GM19238 (cell line): ENCODE data around the gene CPLX3.

Experiments
- DNase-seq: peaks from one replicate; pipeline ENCODE4 v3.0.0; 2011; ENCODE audit warnings: low spot score; ENCODE audit not compliant: insufficient read length

CPLX3 gene

DNA sequence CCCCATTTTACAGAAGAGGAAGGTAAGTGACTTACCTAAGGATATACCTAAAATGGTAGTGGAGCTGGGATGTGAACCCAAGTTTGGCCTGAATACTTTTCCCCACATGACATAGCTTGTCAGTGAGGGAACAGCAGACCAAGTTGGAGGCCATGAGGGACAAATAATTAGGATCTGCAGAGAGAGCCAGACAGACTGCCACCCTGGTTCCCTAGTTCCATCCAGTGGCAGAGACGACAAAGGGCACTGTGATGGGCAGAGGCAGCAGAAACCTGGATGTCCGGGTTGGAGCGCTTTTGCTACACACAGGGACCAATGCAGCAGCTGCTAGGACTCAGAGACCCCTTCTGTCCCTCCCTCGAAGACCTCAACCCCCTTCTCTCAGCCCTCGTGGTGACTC, 1.2 kb downstream of the CPLX3 start:
- DNase-seq, result no peak

DNA sequence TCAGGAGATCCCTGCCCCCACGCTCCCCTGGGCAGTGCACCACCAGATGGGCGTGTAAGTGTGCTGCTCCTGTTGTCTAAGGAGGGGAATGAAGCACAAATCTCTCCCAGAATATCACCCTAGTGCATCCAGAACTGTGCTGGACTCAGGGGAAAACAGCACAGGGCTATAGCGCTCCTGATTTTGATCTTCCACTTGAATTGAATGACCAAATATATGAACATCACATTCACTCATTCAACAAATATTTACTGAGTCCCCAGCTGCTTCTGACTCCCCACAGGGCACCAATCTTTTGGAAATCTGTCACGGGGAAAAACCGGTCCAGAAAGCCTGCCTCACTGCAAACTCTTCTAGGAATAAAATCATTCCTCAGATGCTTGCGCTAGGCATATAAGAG, 2.4 kb downstream of the CPLX3 start:
- DNase-seq, result no peak

DNA sequence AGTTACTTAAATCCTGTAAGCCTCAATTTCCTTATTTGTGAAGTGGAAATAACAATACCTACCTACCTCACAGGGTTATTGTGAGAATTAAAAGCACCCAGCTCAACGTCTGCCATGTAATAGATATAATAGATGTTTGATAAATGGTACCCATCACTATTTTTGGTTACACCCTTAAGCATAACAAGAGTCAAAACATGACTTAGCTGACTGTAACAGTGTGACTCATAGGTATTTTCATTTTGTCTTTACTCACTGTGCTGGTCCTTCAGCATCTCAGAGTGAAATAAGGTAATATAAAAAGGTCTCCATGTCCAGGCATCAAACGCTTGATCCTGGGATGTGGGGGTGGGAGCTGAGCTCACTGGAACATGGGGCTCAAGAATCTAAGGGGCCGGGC, 3.1 kb downstream of the CPLX3 start:
- DNase-seq, result no peak

DNA sequence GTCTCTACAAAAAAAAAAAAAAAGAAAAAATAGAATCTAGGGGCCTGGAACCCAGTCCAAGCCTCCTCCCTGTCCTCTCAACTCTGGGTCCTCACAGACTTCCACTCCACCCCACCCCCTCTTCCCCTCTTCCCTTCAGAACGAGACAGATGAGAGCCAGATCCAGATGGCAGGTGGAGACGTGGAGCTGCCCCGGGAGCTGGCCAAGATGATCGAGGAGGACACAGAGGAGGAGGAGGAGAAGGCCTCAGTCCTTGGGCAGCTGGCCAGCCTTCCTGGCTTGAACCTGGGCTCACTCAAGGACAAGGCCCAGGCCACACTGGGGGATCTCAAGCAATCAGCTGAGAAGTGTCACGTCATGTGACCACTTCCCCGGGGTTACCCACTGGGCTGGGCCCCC, 3.6 kb downstream of the CPLX3 start:
- DNase-seq, result no peak

DNA sequence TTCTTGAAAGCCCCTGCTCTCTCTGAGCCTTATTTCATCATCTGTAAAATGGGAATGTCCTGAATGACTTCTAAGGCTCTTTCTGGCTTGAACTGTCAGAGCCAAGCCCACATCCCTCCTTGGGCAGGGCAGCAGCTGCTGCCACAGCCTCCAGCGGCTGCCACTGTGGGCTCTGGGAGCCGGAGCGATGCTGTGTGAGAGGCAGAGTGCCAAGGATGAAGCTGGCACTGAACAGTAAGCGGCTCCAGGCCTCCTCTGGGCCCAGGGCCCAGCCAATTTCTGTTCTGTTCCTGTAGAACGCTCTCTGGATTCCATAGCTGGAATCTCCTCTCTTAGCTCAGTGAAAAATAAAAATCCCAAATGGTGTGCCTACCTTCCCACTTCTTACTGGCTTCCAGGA, 4.4 kb downstream of the CPLX3 start:
- no peak for DNase-seq

DNA sequence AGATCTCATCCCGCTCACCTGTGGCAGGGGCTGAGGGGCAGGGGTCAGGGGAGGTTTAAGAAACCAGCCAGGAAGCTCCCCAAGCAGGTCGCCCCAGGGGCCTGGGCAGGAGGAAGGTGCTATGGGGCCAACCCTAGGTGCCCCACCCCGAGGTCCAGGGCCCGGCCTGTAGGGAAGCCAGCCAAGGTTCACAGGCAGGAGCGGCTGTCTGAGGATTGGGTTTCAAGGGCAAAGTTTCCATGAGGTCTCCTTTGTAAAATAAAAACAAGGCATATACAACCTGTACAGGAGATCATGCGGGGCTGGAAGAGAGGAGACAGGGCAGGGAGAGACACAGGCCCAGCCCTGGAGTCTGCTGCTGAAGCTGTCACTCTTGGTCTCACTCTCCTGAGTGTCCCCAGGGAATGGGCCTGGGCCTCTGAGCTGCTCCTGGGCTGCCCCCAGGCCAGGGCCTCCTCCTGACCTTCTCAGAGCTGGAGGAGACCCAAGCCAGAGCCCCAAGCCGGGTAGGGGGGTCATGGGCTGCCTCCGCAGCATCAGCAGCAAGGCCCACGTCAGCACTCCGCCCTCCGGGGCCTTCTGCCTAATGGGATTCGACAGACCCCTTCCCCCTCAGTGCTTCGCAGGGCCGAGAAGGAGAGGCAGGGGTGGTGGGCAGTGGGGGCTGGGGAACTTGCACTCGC, 5.5 kb downstream of the CPLX3 start:
- no peak for DNase-seq

- no peak for DNase-seq
Measured at GRCh38 chr15:74832826-74833225, 6.4 kb downstream of the CPLX3 start.

- DNase-seq, result no peak
Measured at GRCh38 chr15:74833376-74834107, 7.1 kb downstream of the CPLX3 start.

DNA sequence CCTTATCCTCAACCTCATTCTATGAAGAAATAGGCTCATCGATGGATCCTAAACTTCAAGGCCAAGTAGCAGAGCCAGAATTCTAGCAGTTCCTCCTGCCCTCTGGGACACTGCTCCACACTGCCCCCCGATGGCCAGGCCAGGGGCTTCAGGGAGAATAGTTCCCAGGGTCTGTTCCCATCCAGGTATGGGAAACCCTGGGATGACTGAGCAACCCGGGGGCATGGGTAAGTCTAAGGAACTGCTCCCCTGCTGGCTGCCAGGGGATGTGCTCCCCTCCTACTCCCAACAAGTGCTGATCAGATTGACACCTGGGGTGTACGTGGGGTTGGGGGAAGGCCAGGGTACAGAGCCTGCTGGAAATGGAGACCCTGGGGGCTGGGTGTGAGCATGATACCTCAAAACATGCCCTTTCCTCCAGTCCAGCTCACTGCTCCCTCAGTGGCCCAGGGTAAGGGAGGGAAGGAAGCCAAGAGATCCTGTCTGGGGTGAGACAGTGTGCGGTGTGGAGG, 8.9 kb downstream of the CPLX3 start:
- peak; percentile 62 for DNase-seq

DNA sequence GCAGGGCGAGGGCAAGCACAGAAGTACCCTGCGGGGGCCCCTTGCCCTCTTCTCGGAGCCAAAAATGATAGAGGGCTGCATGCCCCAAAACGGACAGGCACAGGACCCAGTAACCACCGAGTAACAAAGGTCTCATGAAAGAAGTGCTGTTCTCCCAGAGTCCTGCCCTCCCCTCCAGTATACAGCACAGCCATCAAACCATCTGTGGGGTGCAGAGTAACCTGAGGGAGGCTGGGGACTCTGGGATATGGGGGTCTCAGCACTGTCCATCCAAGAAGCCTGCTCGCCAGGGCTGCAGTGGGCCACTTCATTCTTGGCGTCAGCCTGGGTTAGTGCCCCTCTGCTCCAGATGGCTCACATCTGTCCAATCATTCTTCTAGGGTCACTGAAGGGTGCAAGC, 10.4 kb downstream of the CPLX3 start:
- no peak for DNase-seq

- no peak for DNase-seq
Measured at GRCh38 chr15:74837482-74838136, 11.2 kb downstream of the CPLX3 start.

GRCh38 chr15:74838137-74838516, 11.7 kb downstream of the CPLX3 start:
- no peak for DNase-seq

GRCh38 chr15:74838746-74839525, 12.5 kb downstream of the CPLX3 start:
- no peak for DNase-seq

- no peak for DNase-seq
Measured at GRCh38 chr15:74839526-74840395, 13.3 kb downstream of the CPLX3 start.

DNA sequence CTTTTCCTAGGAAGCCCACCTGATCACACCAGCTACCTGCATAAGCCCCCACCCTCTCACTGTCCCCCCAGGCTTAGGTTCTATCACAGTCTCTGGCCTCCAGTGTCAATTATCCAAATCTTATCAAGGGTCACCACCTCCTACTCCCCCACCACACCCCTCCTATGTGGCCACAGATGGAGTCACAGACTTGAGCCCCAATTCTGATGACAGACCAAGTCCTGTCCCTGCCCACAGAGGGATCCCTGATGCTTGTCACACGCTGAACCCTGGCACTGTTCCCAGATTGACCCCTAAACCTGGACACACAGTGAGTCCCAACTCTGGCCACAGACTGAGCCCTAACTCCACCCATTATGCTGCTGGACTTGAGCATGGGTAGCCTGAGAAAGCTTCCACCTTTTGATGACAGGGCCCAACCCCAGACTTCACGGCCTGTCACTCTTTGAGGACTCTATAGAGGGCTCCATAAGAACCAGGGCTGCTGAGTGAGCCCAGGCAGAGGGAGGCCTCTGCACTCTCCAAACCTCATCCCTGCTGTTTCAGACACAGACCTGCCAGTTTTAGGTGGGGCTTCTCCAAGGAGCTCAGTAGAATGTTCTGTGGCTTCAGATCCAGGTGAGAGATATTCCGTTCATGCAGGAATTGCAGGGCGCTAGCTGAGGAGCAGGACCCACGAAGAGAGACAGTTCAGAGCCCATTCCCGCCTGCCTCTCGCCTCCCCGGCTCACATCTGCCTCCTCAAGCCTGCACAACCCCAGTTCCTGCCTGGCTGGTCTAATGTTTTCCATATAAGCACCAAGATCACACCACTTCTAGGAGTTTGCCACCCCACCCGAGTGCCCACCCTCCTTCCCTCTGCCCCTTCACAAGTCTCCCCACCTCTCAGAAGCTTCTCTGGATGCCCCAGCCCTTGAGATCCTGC, 14.7 kb downstream of the CPLX3 start:
- DNase-seq, result no peak

GRCh38 chr15:74841891-74842373, 15.5 kb downstream of the CPLX3 start:
- DNase-seq, result no peak

GRCh38 chr15:74842581-74843444, 16.4 kb downstream of the CPLX3 start, which contains the start of gene ULK3:
Gene ULK3 (minus strand): TSS chr15:74843156. CDS start chr15:74843105, 51 bp downstream.
- DNase-seq, result peak; percentile 98

DNA sequence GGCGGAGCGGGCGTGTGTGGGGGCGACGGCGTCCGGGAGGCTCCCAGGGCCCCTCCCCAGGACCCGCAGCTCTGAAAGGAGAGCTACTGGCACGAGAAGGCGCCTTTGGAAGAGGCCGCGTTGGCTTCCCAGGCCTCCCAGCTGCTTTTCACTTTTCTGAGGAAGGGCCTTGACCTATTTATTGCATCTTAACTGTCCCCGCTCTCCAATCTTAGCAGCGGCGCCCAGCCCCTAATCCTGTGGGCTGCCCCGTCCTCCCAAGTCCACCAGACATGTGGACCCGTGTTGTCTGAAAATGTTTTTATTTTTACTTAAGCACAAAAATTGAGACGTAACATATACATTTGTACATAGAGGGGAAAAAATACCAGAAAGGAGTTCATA, 17.0 kb downstream of the CPLX3 start:
- no peak for DNase-seq
